Mucosa of descending colon (tissue), 3 donors: Measurements from ENCODE around the gene PLEKHA7. TPM values are rescaled to one million over a fixed set of nuclear protein-coding genes. Genes with fewer than 3 reads are reported as not detected.
"Not testable (repeated sequence)": the region's sequence is repeated elsewhere in the genome, so short reads cannot be mapped to it uniquely, and the experiment has no call there.

ENCODE experiments used
- ATAC-seq: fragments of 200-7000 bp; cut with Tn5 transposase; one replicate; pipeline ENCODE4 v1.9.1; 2020; ENCODE audit warnings: mild to moderate bottlenecking, moderate library complexity
- DNase-seq, 3 donors: peaks; one replicate each; pipeline ENCODE4 v3.0.0-alpha.2; 2020
- H3K36me3 ChIP-seq: fragments of 200-600 bp; one replicate; pipeline ENCODE4 v1.8.0; 2021; ENCODE audit warnings: low read depth, mild to moderate bottlenecking
- H3K4me1 ChIP-seq: fragments of 200-600 bp; one replicate; pipeline ENCODE4 v1.8.0; 2021; ENCODE audit warnings: low read depth, mild to moderate bottlenecking
- H3K4me3 ChIP-seq: fragments of 200-600 bp; one replicate; pipeline ENCODE4 v1.8.0; 2021; ENCODE audit warnings: mild to moderate bottlenecking
- H3K9me3 ChIP-seq: fragments of 200-600 bp; one replicate; pipeline ENCODE4 v1.8.0; 2021; ENCODE audit warnings: mild to moderate bottlenecking
- CTCF ChIP-seq: fragments of 200-600 bp; IDR thresholded peaks from one replicate; pipeline ENCODE4 v1.8.0; 2022; ENCODE audit warnings: antibody characterized with exemption, mild to moderate bottlenecking
- intact Hi-C, 2 donors: fragments of 100-400 bp; cut with DNase I in 1 of 2; cut with micrococcal nuclease in 1 of 2; formaldehyde crosslinking; loops; one replicate each; pipeline versions ENCODE4 v1.11.0 to v1.11.1; 2022; cut with DNase I, micrococcal nuclease
- total RNA-seq, 3 donors: library from RNA; stranded (reverse); fragmentation: NEBNext Ultra II Directional in 2 of 3; extraction: Animal tissue kit (Norgen Biotek cat#: 25700) in 2 of 3; gene quantifications; one replicate each; pipeline versions ENCODE4 v1.2.1 to v1.2.4, GENCODE V29; 2021 to 2023
- donor health status: DM: no; HTN: no; CAD: no; lungs with moderate emphysema.
- donor health status: DM: no; HTN: no; CAD: no.
- donor health status: DM: no; HTN: yes; CAD: no.

Gene PLEKHA7
- total RNA-seq, 3 donors from 2014 or later: 67.0 to 120 (median 99.6) TPM

- intact Hi-C loops: no loop called here
- no peaks in the 10 kb centered on the region for H3K9me3 ChIP-seq
- peaks cover 12% of the 10 kb centered on the region for H3K4me1 ChIP-seq
- peak; percentile 41 for ATAC-seq
- TF ChIP-seq CTCF: no peak
- no peak overlapping the region for H3K4me3 ChIP-seq
- H3K36me3 ChIP-seq: no peaks in the 10 kb centered on the region
- DNase-seq: no peak
Measured at GRCh38 chr11:17004486-17005148, 9.6 kb downstream of the PLEKHA7 start.

GRCh38 chr11:17003426-17003825 lies 10.8 kb downstream of the PLEKHA7 start:
- Histone ChIP-seq H3K9me3 (no peaks in the 10 kb centered on the region), H3K4me1 (peaks cover 14% of the 10 kb centered on the region), H3K4me3 (no peak overlapping the region), H3K36me3 (no peaks in the 10 kb centered on the region)
- no peak for DNase-seq
- no peak for TF ChIP-seq CTCF
- intact Hi-C loops: no loop called here
- ATAC-seq: peak; percentile 38

GRCh38 chr11:17002543-17002942 lies 11.7 kb downstream of the PLEKHA7 start:
- Histone ChIP-seq H3K9me3 (no peaks in the 10 kb centered on the region), H3K36me3 (no peaks in the 10 kb centered on the region), H3K4me1 (peaks cover 18% of the 10 kb centered on the region), H3K4me3 (no peak overlapping the region)
- intact Hi-C loops: no loop called here
- TF ChIP-seq CTCF: no peak
- no peak for ATAC-seq
- DNase-seq: no peak

GRCh38 chr11:17001806-17002205 lies 12.4 kb downstream of the PLEKHA7 start:
- TF ChIP-seq CTCF: no peak
- no peak for DNase-seq
- no peak overlapping the region for H3K4me3 ChIP-seq
- H3K4me1 ChIP-seq: peaks cover 25% of the 10 kb centered on the region
- no peak for ATAC-seq
- H3K36me3 ChIP-seq: no peaks in the 10 kb centered on the region
- intact Hi-C loops: no loop called here
- H3K9me3 ChIP-seq: no peaks in the 10 kb centered on the region

- Histone ChIP-seq H3K36me3 (no peaks in the 10 kb centered on the region), H3K4me3 (no peak overlapping the region), H3K4me1 (peaks cover 34% of the 10 kb centered on the region), H3K9me3 (no peaks in the 10 kb centered on the region)
- TF ChIP-seq CTCF: no peak
- DNase-seq (no peak), ATAC-seq (no peak)
- intact Hi-C loops: no loop called here
Measured at GRCh38 chr11:17000987-17001386, 13.2 kb downstream of the PLEKHA7 start.

- DNase-seq: not testable (repeated sequence)
Measured at GRCh38 chr11:17000253-17000652, 14.0 kb downstream of the PLEKHA7 start.

More at GRCh38 chr11:17000253-17000652, 14.0 kb downstream of the PLEKHA7 start:
- H3K4me3 ChIP-seq, ATAC-seq, H3K9me3 ChIP-seq, intact Hi-C loops, H3K36me3 ChIP-seq: not testable (repeated sequence)
- H3K4me1 ChIP-seq: peaks cover 38% of the 10 kb centered on the region
